Muscle of leg (tissue), 16 donors: Measurements from ENCODE around the gene HSPB2. TPM values are rescaled to one million over a fixed set of nuclear protein-coding genes. Genes with fewer than 3 reads are reported as not detected.

Experiments
- DNase-seq: peaks from one replicate; pipeline ENCODE4 v3.0.0; 2013
- H3K27ac ChIP-seq: one replicate; pipeline ENCODE4 v1.5.1; 2013; ENCODE audit warnings: mild to moderate bottlenecking, low read length, control low read depth
- H3K27me3 ChIP-seq: one replicate; pipeline ENCODE4 v1.6.1; 2013; ENCODE audit warnings: low read length; ENCODE audit not compliant: control insufficient read depth, insufficient read depth
- H3K36me3 ChIP-seq: one replicate; pipeline ENCODE4 v1.6.1; 2013; ENCODE audit warnings: low read length; ENCODE audit not compliant: control insufficient read depth, insufficient read depth
- H3K4me1 ChIP-seq: one replicate; pipeline ENCODE4 v1.6.1; 2013; ENCODE audit warnings: low read length; ENCODE audit not compliant: control insufficient read depth, insufficient read depth
- H3K4me3 ChIP-seq: one replicate; pipeline ENCODE4 v1.5.1; 2013; ENCODE audit warnings: low read length, control low read depth
- H3K9me3 ChIP-seq: replicated peaks from 2 replicates; pipeline ENCODE4 v1.6.1; 2013; ENCODE audit warnings: low read depth, low read length; ENCODE audit not compliant: control insufficient read depth
- WGBS: methylation state at CpG from one replicate; pipeline ENCODE4 v1.1.5; 2013; ENCODE audit warnings: missing lambda C conversion rate; ENCODE audit not compliant: insufficient coverage; 5-methylcytosine and 5-hydroxymethylcytosine counted together
- long read RNA-seq, 11 donors: transcript quantifications; one replicate each; lab custom pipeline, GENCODE V29; 2026
- polyA plus RNA-seq, 8 donors: library from polyadenylated mRNA; unstranded; fragments of 120-200 nt; gene quantifications; one replicate each; pipeline versions ENCODE4 v1.2.1 to v1.2.3, GENCODE V29; 2013; ENCODE audit warnings: inconsistent platforms in 1 of 8, low replicate concordance in 1 of 8; ENCODE audit not compliant: insufficient read length in 8 of 8, insufficient read depth in 1 of 8
- total RNA-seq: library from RNA; stranded (reverse); fragments of 120-200 nt; gene quantifications from one replicate; pipeline ENCODE4 v1.2.4, GENCODE V29; 2013

HSPB2 gene
- total RNA-seq: 63.2 TPM
- 100 to 1,000 TPM in 1 of 8 donors, 10 to 100 TPM in 7; 61.2 to 101 (median 83.2) TPM for polyA plus RNA-seq
- long read RNA-seq, donor 1, transcript HSPB2-201 (2 exons, 1,335 nt): major isoform, 120 of 120 reads
- long read RNA-seq, donor 1, partial matches to known transcripts: 0 of 120 reads
- long read RNA-seq, donor 1, other reads (novel, unspliced or antisense): 0 of 120 reads
- long read RNA-seq, donor 2, transcript HSPB2-201 (2 exons, 1,335 nt): major isoform, 33 of 33 reads
- long read RNA-seq, donor 2, partial matches to known transcripts: 0 of 33 reads
- long read RNA-seq, donor 2, other reads (novel, unspliced or antisense): 0 of 33 reads
- long read RNA-seq, donor 3, transcript HSPB2-201 (2 exons, 1,335 nt): major isoform, 364 of 364 reads
- long read RNA-seq, donor 3, partial matches to known transcripts: 0 of 364 reads
- long read RNA-seq, donor 3, other reads (novel, unspliced or antisense): 0 of 364 reads
- long read RNA-seq, donor 4, transcript HSPB2-201 (2 exons, 1,335 nt): major isoform, 239 of 239 reads
- long read RNA-seq, donor 4, partial matches to known transcripts: 0 of 239 reads
- long read RNA-seq, donor 4, other reads (novel, unspliced or antisense): 0 of 239 reads
- long read RNA-seq, donor 5, transcript HSPB2-201 (2 exons, 1,335 nt): major isoform, 524 of 524 reads
- long read RNA-seq, donor 5, partial matches to known transcripts: 0 of 524 reads
- long read RNA-seq, donor 5, other reads (novel, unspliced or antisense): 0 of 524 reads
- long read RNA-seq, donor 6, transcript HSPB2-201 (2 exons, 1,335 nt): major isoform, 657 of 657 reads
- long read RNA-seq, donor 6, partial matches to known transcripts: 0 of 657 reads
- long read RNA-seq, donor 6, other reads (novel, unspliced or antisense): 0 of 657 reads
- long read RNA-seq, donor 7, transcript HSPB2-201 (2 exons, 1,335 nt): major isoform, 354 of 354 reads
- long read RNA-seq, donor 7, partial matches to known transcripts: 0 of 354 reads
- long read RNA-seq, donor 7, other reads (novel, unspliced or antisense): 0 of 354 reads
- long read RNA-seq, donor 8, transcript HSPB2-201 (2 exons, 1,335 nt): major isoform, 177 of 177 reads
- long read RNA-seq, donor 8, partial matches to known transcripts: 0 of 177 reads
- long read RNA-seq, donor 8, other reads (novel, unspliced or antisense): 0 of 177 reads
- long read RNA-seq, donor 9, transcript HSPB2-201 (2 exons, 1,335 nt): major isoform, 216 of 216 reads
- long read RNA-seq, donor 9, partial matches to known transcripts: 0 of 216 reads
- long read RNA-seq, donor 9, other reads (novel, unspliced or antisense): 0 of 216 reads
- long read RNA-seq, donor 10, transcript HSPB2-201 (2 exons, 1,335 nt): major isoform, 352 of 352 reads
- long read RNA-seq, donor 10, partial matches to known transcripts: 0 of 352 reads
- long read RNA-seq, donor 10, other reads (novel, unspliced or antisense): 0 of 352 reads
- long read RNA-seq, donor 11, transcript HSPB2-201 (2 exons, 1,335 nt): major isoform, 268 of 268 reads
- long read RNA-seq, donor 11, partial matches to known transcripts: 0 of 268 reads
- long read RNA-seq, donor 11, other reads (novel, unspliced or antisense): 0 of 268 reads

GRCh38 chr11:111912535-111912934 is at the start of gene HSPB2:
TSS of gene HSPB2 (plus strand) at chr11:111912734. CDS start at chr11:111912830, 96 bp downstream.
- DNase-seq: peak; percentile 76
- H3K4me1 ChIP-seq: peaks cover 47% of the 10 kb centered on the region
- 3% methylated on average over 10 of the region's 26 CpGs for WGBS

GRCh38 chr11:111870113-111870512 is 42.4 kb upstream of the HSPB2 start:
- Histone ChIP-seq H3K4me1 (no peaks in the 10 kb centered on the region), H3K36me3 (peaks cover 21% of the 10 kb centered on the region), H3K4me3 (no peak overlapping the region), H3K9me3 (no peaks in the 10 kb centered on the region), H3K27me3 (no peaks in the 10 kb centered on the region), H3K27ac (no peak overlapping the region)
- WGBS: no CpG with 5 or more reads among the region's 1 CpG
- no peak for DNase-seq

More at GRCh38 chr11:111912535-111912934, at the start of gene HSPB2:
- Histone ChIP-seq H3K9me3 (no peaks in the 10 kb centered on the region), H3K4me3 (peak within 1 kb of the TSS; percentile 61), H3K27ac (peak within 1 kb of the TSS; percentile 98), H3K36me3 (peaks cover 33% of the 10 kb centered on the region), H3K27me3 (no peaks in the 10 kb centered on the region)

DNA sequence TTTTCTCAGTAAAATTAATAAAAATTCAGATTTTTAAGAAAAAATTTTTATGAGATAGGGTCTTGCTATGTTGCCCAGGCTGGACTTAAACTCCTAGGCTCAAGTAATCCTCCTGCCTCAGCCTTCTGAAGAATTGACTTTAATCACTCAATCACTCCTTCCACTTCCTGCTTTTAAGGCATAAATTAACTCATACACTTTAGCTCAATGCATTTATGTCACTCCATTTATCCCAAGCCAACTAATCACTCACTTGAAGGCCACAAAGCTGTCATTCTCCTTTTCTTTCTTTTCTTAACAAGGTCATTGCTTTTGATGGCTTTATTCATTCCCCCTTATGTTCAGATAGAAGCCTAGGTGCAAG is 42.0 kb upstream of the HSPB2 start:
- no peaks in the 10 kb centered on the region for H3K4me1 ChIP-seq
- DNase-seq: no peak
- H3K36me3 ChIP-seq: peaks cover 23% of the 10 kb centered on the region
- H3K27me3 ChIP-seq: no peaks in the 10 kb centered on the region
- peak overlapping the region; percentile 61 for H3K4me3 ChIP-seq
- H3K27ac ChIP-seq: peak overlapping the region; percentile 79
- H3K9me3 ChIP-seq: no peaks in the 10 kb centered on the region

DNA sequence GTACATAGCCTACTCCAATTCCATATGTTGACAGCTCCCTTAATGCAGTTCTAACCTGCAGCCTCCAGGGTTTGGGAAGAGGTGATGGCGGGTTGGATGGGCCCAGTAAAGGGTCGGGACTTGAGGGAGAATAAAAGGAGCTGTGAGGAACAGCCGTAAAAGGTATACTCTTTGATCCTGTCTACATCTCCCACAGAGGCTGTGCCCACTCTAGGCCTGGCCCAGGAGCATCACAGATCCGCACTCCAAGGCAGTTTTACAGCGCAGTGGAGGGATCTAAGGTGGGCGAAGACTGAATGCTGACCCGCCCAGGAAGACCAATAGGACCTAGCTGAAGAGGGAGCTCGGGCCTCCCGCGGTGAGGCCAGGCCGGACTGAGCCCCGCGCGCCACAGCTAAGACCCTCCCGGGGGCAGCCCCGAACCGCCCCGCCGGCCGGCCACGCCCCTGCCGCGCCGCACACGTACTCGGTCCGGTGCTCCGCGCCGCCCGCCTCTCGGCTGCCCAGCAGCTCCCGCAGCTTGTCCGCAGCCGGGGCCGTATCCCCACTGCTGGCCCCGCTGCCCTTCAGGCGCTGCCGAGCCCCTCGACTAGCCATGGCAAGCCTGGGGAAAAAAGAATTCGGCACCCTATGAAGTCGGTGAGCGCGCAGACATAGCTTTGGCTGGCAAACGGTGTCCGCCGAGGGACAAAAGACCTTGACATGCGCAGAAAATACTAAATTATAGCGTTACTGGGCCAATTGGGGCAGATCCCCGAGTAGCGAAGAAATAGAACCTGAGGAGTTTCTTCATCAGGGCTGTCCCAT is 41.4 kb upstream of the HSPB2 start, which contains the start of gene ALG9:
ALG9 (minus strand) TSS at position 696 of the 807 bp plus-strand sequence; CDS start at position 597, 99 bp downstream.
- H3K4me1 ChIP-seq: no peaks in the 10 kb centered on the region
- H3K27me3 ChIP-seq: no peaks in the 10 kb centered on the region
- WGBS: under 1% methylated on average over 48 of the region's 51 CpGs
- DNase-seq: peak; percentile 92
- peaks cover 25% of the 10 kb centered on the region for H3K36me3 ChIP-seq
- peak within 1 kb of the TSS; percentile 61 for H3K4me3 ChIP-seq
- H3K9me3 ChIP-seq: no peaks in the 10 kb centered on the region
- peak within 1 kb of the TSS; percentile 79 for H3K27ac ChIP-seq

DNA sequence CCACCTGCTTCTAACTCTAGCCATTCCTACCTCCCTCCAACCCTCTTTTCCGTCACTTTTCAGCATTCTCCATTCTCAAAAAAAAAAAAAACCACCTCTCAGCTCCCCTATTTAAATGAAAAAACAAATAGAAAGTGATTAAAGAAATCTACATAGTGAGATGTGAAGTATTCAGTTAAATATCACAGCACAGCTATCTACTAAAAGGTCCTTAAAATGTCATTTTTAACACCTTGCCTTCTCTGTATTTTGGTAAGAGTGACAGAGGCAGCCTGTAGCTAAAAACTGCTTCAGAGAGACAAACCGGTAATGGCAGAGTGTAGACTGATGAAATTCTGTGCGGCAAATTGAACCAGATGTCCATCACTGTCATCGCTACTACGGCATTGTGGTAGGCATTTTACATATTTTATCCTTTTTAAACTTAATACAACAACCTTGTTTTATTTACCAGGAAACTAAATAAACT is 40.8 kb upstream of the HSPB2 start:
- DNase-seq: peak; percentile 32
- no CpG with 5 or more reads among the region's 5 CpGs for WGBS
- H3K4me1 ChIP-seq: no peaks in the 10 kb centered on the region
- H3K9me3 ChIP-seq: no peaks in the 10 kb centered on the region
- peak overlapping the region; percentile 79 for H3K27ac ChIP-seq
- peaks cover 23% of the 10 kb centered on the region for H3K36me3 ChIP-seq
- no peaks in the 10 kb centered on the region for H3K27me3 ChIP-seq
- H3K4me3 ChIP-seq: peak overlapping the region; percentile 61

GRCh38 chr11:111878385-111878848 is 34.1 kb upstream of the HSPB2 start:
- no peak for DNase-seq
- H3K27ac ChIP-seq: peak overlapping the region; percentile 94
- H3K9me3 ChIP-seq: no peaks in the 10 kb centered on the region
- peaks cover 6% of the 10 kb centered on the region for H3K36me3 ChIP-seq
- H3K4me3 ChIP-seq: peak overlapping the region; percentile 67
- 0% methylated on average over 7 of the region's 13 CpGs for WGBS
- peaks cover 8% of the 10 kb centered on the region for H3K4me1 ChIP-seq
- H3K27me3 ChIP-seq: no peaks in the 10 kb centered on the region

- no peaks in the 10 kb centered on the region for H3K27me3 ChIP-seq
- peaks cover 8% of the 10 kb centered on the region for H3K4me1 ChIP-seq
- peak; percentile 99 for DNase-seq
- peak within 1 kb of the TSS; percentile 67 for H3K4me3 ChIP-seq
- H3K27ac ChIP-seq: peak within 1 kb of the TSS; percentile 94
- H3K36me3 ChIP-seq: peaks cover 6% of the 10 kb centered on the region
- 0% methylated on average over 53 of the region's 55 CpGs for WGBS
- H3K9me3 ChIP-seq: no peaks in the 10 kb centered on the region
Measured at GRCh38 chr11:111878849-111879636, 33.5 kb upstream of the HSPB2 start, which contains the start of the genes CFAP68 and FDXACB1. TSS of gene CFAP68 (plus strand) at chr11:111879541. CDS start at chr11:111879561, 20 bp downstream. TSS of gene FDXACB1 (minus strand) at chr11:111879165. CDS start at chr11:111879132, 33 bp downstream.

GRCh38 chr11:111879637-111879960 is 32.9 kb upstream of the HSPB2 start:
- H3K4me1 ChIP-seq: peaks cover 8% of the 10 kb centered on the region
- H3K27ac ChIP-seq: peak overlapping the region; percentile 94
- 47% methylated on average over 6 of the region's 6 CpGs for WGBS
- H3K36me3 ChIP-seq: peaks cover 6% of the 10 kb centered on the region
- DNase-seq: no peak
- no peaks in the 10 kb centered on the region for H3K27me3 ChIP-seq
- H3K9me3 ChIP-seq: no peaks in the 10 kb centered on the region
- H3K4me3 ChIP-seq: peak overlapping the region; percentile 67
